RWPE2 (cell line): ENCODE measurements around the gene ZNF440.

Experiments used
- ATAC-seq: fragments of 200-7000 bp; cut with Tn5 transposase; 3 replicates; pipeline ENCODE4 v1.9.1; 2021; ENCODE audit warnings: low read depth
- DNase-seq: peaks from one replicate; pipeline ENCODE4 v3.0.0-alpha.2; 2020; ENCODE audit warnings: low spot score
- H3K27ac ChIP-seq: fragments of 450-650 bp; 2 replicates; pipeline ENCODE4 v1.5.1; 2017; ENCODE audit warnings: mild to moderate bottlenecking; ENCODE audit not compliant: poor library complexity, severe bottlenecking
- H3K27me3 ChIP-seq: fragments of 250-450 bp; sonication (Bioruptor Pico); 2 replicates; pipeline ENCODE4 v1.5.1; 2021; ENCODE audit warnings: mild to moderate bottlenecking, moderate library complexity; ENCODE audit not compliant: insufficient read depth, poor library complexity, severe bottlenecking
- H3K36me3 ChIP-seq: fragments of 250-450 bp; sonication (Bioruptor Pico); 2 replicates; pipeline ENCODE4 v1.5.1; 2020; ENCODE audit warnings: low read depth, mild to moderate bottlenecking, moderate library complexity
- H3K4me1 ChIP-seq: fragments of 250-450 bp; sonication (Bioruptor Pico); 2 replicates; pipeline ENCODE4 v1.5.1; 2021; ENCODE audit warnings: mild to moderate bottlenecking, moderate library complexity; ENCODE audit not compliant: insufficient read depth, poor library complexity, severe bottlenecking
- H3K4me3 ChIP-seq: fragments of 250-450 bp; sonication (Bioruptor Pico); 2 replicates; pipeline ENCODE4 v1.5.1; 2021; ENCODE audit warnings: mild to moderate bottlenecking, moderate library complexity; ENCODE audit not compliant: severe bottlenecking
- H3K9me3 ChIP-seq: fragments of 250-450 bp; sonication (Bioruptor Pico); 2 replicates; pipeline ENCODE4 v1.5.1; 2021; ENCODE audit warnings: mild to moderate bottlenecking, moderate library complexity; ENCODE audit not compliant: severe bottlenecking
- TF ChIP-seq, protein P1 (sequence below): fragments of 450-650 bp; IDR thresholded peaks from one replicate; pipeline ENCODE4 v1.5.1; 2017; ENCODE audit warnings: mild to moderate bottlenecking, moderate library complexity; ENCODE audit not compliant: poor library complexity, severe bottlenecking

The ZNF440 gene

DNA sequence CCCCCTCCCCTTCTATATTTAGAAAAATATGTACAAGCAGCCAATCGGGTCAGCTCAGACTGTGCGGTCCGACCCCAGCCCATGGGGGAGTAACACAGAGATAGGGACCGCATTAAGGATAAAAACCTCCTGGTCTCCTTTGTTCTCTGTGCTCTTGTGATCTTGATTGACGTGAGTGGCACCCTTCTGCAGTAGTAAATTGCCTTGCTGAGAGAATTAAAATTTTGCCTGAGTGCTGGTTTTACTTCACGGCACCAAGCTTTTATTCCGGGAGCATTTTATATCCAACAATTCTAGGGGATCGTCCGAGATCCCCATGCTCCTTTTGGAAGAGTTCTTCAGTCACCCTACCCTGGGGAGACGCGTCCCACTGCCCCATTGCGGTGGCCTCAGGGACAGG lies 66.5 kb downstream of the ZNF440 start:
- peaks cover 7% of the 10 kb centered on the region for H3K9me3 ChIP-seq
- H3K27ac ChIP-seq: no peak overlapping the region
- no peaks in the 10 kb centered on the region for H3K4me1 ChIP-seq
- TF ChIP-seq, protein P1, sequence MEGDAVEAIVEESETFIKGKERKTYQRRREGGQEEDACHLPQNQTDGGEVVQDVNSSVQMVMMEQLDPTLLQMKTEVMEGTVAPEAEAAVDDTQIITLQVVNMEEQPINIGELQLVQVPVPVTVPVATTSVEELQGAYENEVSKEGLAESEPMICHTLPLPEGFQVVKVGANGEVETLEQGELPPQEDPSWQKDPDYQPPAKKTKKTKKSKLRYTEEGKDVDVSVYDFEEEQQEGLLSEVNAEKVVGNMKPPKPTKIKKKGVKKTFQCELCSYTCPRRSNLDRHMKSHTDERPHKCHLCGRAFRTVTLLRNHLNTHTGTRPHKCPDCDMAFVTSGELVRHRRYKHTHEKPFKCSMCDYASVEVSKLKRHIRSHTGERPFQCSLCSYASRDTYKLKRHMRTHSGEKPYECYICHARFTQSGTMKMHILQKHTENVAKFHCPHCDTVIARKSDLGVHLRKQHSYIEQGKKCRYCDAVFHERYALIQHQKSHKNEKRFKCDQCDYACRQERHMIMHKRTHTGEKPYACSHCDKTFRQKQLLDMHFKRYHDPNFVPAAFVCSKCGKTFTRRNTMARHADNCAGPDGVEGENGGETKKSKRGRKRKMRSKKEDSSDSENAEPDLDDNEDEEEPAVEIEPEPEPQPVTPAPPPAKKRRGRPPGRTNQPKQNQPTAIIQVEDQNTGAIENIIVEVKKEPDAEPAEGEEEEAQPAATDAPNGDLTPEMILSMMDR: no peak
- H3K4me3 ChIP-seq: no peak overlapping the region
- H3K27me3 ChIP-seq: no peaks in the 10 kb centered on the region
- ATAC-seq (no peak), DNase-seq (no peak)
- H3K36me3 ChIP-seq: no peaks in the 10 kb centered on the region

DNA sequence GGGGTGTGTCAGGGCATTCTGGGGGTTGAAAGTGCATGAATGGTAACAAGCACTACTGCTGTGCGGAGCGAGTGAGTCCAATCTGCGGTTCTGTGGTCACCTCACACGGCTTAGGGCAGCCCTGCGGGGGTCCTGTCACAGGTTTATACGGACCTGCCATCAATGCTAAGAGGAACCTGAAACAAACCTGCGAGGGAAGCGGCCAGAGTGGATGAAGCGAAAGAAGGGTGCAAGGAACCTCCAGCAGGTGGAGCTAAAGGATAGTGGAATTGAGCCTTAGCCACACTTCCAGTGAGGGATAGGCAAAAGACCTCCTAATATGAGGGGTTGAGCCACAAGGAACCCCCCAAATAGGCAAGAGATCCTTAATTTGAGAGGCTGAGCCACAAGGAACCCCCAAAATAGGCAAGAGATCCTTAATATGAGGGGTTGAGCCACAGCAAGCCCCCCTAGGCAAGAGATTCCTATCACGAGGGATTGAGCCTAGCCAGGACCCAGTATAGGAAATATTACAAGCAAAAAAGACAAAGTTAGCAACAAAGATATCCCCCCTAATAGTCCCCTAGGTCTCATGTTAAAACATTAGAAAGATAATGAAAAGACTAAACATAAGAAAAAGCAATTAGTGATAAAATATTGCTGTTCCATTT lies 67.2 kb downstream of the ZNF440 start:
- ATAC-seq: 0 out of 3 replicates have a peak, but pooled peaks have one; percentile 31
- no peak for DNase-seq
- H3K27ac ChIP-seq: no peak overlapping the region
- H3K27me3 ChIP-seq: no peaks in the 10 kb centered on the region
- H3K4me1 ChIP-seq: no peaks in the 10 kb centered on the region
- H3K4me3 ChIP-seq: no peak overlapping the region
- peaks cover 7% of the 10 kb centered on the region for H3K9me3 ChIP-seq
- H3K36me3 ChIP-seq: no peaks in the 10 kb centered on the region
- TF ChIP-seq, protein P1: peak; percentile 53

DNA sequence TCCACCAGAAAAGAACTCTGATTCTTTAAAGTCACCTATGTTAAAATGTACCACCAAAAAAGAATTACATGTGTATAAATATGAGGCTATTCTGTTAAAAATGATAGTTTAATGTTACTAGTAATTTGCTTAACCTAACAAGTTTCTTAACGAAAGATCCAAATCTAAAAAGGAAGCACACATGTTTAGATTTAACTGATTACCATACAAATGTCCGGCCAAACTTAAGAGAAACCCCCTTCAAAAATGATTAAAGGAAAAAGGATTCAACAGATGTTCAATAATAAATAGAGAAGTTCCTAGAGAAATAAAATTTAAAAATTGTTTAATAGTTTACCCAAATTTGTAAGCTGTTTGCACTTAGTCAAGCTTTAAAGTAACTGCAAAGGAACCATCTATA lies 68.5 kb downstream of the ZNF440 start:
- TF ChIP-seq, protein P1: no peak
- Histone ChIP-seq H3K27me3 (no peaks in the 10 kb centered on the region), H3K36me3 (no peaks in the 10 kb centered on the region), H3K9me3 (peaks cover 7% of the 10 kb centered on the region), H3K4me3 (no peak overlapping the region), H3K4me1 (no peaks in the 10 kb centered on the region), H3K27ac (no peak overlapping the region)
- ATAC-seq (no peak), DNase-seq (no peak)
